Measurements from ENCODE around the gene DOP1A.

GRCh38 chr6:83151114-83151513 lies 83.6 kb downstream of the DOP1A start:
- TF ChIP-seq CTCF (IDR thresholded peaks at IDR 0.05), result no peak
- no peak for TF ChIP-seq ZFX (IDR thresholded peaks at IDR 0.05; ENCODE audit: borderline replicate concordance)

Data from 22Rv1 (cell line).